ENCODE measurements around the gene OLFM2.

The OLFM2 gene

DNA sequence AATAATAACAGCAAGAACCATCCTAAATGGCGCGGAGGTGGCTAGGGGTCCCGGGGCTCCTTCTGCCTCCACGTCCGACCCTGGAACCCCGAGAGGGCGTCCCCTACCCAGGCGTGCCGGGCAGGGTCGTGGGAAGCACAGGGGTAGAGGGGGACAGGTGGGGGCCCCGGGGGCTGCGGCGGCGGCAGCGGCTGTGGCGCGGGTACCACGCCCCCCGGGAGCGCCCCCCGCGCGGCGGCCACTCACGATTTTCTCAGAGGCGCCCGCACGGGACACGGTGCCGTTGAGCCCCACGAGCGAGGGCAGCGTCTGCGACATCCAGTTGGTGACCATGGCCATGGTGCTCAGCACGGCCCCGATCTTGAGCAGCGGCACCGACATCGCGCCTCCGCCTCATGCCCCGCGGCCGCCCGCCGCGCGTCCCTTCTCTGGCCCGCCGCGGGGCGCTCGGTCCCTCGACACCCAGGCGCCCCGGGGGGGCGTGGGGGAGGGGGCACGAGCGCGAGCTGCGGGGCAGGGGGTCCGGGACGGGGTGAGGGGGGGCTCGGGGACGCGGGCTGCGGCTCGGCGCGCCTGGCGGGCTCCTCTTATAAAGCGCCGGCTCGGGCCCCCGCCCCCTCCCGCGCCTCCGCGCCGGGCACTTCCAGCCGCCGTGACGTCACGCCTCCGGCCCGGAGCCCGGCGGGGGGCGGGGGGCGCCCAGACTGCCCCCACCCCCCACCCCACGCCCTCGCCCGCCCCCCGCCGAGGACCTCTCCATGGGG lies 22.9 kb downstream of the OLFM2 start:
- no peak overlapping the region for H3K4me3 ChIP-seq (ENCODE audit: low read length)

DNA sequence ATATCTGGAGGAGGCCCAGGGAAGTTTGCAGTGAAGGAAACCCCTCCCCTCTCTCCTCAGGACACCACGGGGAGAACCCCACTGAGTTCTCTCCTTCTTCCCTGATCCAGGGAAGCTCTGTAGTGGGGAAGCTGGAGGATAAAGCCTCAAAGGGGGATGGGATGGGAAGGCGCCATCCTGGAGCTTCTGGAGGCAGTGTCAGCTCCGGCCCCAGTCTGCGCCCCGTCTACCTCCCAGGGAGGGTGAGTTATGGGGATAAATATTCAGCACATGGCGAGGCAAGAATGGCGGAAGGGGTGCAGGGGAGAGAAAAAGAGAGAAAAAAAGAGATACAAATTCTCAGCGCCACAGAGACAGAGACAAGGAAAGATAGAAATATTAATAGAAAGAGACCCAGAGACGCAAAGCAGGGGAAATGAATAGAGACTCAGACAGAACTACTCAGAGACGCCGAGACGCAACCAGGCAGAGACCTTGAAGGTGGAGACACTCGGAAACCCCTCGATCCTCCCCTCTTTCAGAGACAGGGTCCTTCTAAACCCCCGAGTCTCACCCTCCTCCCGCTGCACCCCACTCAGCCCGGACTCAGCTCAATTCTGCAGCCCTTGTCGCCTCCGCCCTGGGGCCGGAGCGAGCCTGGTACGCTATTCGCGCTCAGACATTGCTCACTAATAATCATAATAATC lies 23.6 kb downstream of the OLFM2 start:
- no peak for DNase-seq (ENCODE audit: low read depth, low spot score)
- no peak overlapping the region for H3K4me3 ChIP-seq (ENCODE audit: low read length)

More for the DNA sequence above, 22.9 kb downstream of the OLFM2 start:
- DNase-seq (ENCODE audit: low read depth, low spot score): no peak

- no peak overlapping the region for H3K4me3 ChIP-seq (ENCODE audit: low read length)
- DNase-seq (ENCODE audit: low read depth, low spot score): no peak
These were observed 24.7 kb downstream of the OLFM2 start for GRCh38 chr19:9911524-9912185.

DNA sequence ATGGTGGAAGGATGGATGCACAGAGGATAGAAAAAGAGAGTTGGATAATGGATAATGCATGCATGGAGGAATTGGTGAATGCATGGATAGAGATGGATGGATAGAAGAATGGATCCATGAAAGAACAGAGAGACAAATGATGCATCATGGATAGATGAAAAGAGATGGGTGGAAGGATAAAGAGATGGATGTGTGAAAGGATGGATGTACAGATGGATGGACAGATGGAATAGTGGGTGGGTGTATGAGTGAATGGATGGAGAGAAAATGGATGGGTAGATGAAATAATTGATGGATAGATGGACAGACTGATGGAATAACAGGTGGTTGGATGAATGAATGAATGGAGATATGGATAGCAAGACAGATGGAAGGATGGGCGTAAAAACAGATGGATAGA lies 25.7 kb downstream of the OLFM2 start:
- DNase-seq (ENCODE audit: low read depth, low spot score): no peak
- no peak overlapping the region for H3K4me3 ChIP-seq (ENCODE audit: low read length)

DNA sequence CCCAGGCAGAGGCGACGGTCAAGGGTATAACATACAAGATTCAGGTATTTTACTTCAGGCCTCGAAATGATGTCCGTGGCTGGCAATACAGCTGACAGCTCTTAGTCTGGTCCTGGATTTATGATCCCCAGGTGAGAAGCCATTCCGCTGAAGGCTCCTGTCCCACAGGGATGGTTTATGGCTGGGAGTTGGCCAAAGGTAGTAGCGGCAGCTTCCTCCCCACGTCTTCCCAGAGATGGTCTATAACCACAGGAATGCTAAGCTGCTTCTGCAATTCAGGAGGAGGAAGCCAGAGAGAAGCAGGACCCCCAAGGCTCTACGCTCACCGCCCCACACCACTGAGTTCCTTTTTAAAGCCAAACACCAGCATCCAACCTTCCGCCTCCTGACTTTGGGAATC lies 27.1 kb downstream of the OLFM2 start:
- H3K4me3 ChIP-seq (ENCODE audit: low read length): no peak overlapping the region
- no peak for DNase-seq (ENCODE audit: low read depth, low spot score)

DNA sequence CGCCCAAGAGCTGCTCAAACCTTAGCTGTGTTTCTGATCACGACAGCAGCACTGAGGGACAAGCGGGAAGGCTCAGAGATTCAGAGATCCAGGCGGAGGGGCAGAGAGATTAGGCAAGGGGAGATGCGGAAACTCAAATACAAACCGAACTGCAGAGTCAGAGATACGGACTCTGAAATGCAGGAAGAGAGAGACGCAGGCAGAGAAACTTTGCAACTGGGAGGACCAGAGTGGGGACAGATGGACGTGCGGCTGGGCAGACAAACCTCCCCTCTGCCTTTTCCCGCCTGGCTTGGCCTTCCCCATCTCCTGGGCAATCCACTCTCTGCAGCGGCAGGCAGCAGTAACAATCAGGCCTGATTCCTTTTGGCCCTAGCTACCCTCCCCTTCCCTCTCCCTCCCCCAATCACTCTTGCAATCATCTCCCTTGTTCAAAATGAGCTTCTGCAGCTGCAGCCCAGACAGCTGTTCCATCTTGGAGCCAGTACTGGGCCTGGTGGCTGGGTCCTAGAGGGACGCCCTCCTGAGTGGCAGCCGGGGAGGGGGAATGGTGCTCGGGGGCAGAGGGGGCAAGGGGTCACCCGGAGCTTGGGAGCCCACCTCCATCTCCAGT lies 29.7 kb downstream of the OLFM2 start:
- H3K4me3 ChIP-seq (ENCODE audit: low read length): no peak overlapping the region
- no peak for DNase-seq (ENCODE audit: low read depth, low spot score)

DNA sequence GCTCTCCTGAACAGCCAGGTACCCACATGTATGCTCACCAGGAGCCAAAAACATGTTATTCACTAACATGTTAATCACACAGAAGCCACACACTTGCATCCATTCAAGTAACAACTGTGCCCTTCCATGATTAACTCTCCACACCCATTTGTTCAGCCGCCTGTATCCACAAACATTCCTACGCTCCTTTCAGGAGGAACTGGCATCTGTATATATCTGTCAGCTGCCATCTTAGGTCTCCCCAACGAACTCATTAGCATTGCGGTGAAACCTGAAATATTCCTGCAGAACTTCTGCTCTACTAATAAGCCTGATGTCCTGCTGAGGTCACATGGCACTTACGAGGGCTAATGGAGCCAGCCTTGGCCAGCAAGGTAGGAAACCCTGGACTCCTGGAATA lies 33.0 kb downstream of the OLFM2 start:
- no peak overlapping the region for H3K4me3 ChIP-seq (ENCODE audit: low read length)

GRCh38 chr19:9901642-9902041 lies 34.7 kb downstream of the OLFM2 start:
- DNase-seq (ENCODE audit: low read depth, low spot score): no peak
- H3K4me3 ChIP-seq (ENCODE audit: low read length): no peak overlapping the region

More for the DNA sequence above, 33.0 kb downstream of the OLFM2 start:
- no peak for DNase-seq (ENCODE audit: low read depth, low spot score)

- DNase-seq (ENCODE audit: low read depth, low spot score): no peak
- no peak overlapping the region for H3K4me3 ChIP-seq (ENCODE audit: low read length)
These were observed 35.3 kb downstream of the OLFM2 start for GRCh38 chr19:9901020-9901419.

GRCh38 chr19:9891609-9892373 lies 44.5 kb downstream of the OLFM2 start:
- no peak overlapping the region for H3K4me3 ChIP-seq (ENCODE audit: low read length)
- DNase-seq (ENCODE audit: low read depth, low spot score): no peak

DNA sequence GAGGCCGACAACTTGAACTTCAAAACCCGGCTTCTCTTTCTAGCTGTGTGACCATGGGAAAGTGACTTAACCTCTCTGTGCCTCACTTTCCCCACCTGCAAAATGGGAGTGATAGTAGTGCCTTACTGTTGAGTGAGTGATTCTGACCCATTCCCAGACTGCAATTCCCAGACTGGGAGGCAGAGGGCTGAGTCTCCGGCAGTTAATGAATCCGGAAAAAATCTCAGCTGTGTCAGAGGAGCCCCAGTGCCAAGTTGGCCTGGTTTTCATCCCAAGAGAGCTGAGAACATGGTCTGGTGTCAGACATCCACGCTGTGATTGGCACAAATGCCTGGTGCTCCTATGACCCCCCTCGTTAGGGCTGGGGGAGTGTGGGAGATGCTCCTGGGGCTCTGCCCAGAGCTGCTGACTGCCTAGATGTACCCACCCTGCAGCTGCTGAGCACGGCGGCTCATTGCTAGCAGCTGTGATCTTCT lies 51.2 kb downstream of the OLFM2 start:
- no peak overlapping the region for H3K4me3 ChIP-seq (ENCODE audit: low read length)
- no peak for DNase-seq (ENCODE audit: low read depth, low spot score)

- H3K4me3 ChIP-seq (ENCODE audit: low read length): no peak overlapping the region
These were observed 52.6 kb downstream of the OLFM2 start for GRCh38 chr19:9883764-9884163.

GRCh38 chr19:9883231-9883758 lies 53.0 kb downstream of the OLFM2 start:
- DNase-seq (ENCODE audit: low read depth, low spot score): no peak
- no peak overlapping the region for H3K4me3 ChIP-seq (ENCODE audit: low read length)

More at GRCh38 chr19:9883764-9884163, 52.6 kb downstream of the OLFM2 start:
- no peak for DNase-seq (ENCODE audit: low read depth, low spot score)

- no peak for DNase-seq (ENCODE audit: low read depth, low spot score)
These were observed 54.6 kb downstream of the OLFM2 start for GRCh38 chr19:9881720-9882119.

DNA sequence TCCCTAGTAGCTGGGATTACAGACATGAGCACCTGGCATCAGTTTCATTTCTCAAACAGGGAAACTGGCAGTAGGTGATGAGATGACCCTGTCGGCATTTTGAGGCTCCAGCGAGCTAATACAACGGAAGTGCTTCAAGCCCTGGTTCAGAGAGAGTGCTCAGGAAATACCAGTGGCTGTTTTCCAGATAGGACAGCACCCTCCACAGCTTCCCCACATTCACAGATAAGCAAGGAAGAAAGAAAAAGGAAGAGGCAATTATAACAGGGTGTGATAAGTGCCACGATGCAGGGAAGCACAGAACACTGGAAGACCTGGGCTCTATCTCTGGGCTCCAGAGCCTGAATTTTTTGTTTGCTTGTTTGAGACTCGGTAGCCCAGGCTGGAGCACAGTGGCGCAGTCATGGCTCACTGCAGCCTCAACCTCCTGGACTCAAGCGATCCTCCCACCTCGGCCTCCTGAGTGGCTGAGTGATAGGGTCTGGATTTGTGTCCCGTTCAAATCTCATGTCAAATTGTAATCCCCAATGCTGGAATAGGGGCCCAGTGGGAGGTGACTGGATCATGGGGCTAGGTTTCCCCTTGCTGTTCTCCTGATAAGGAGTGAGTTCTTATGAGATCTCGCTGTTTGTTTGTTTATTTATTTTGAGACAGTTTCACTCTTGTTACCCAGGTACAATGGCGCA lies 57.7 kb downstream of the OLFM2 start:
- no peak for DNase-seq (ENCODE audit: low read depth, low spot score)

More at GRCh38 chr19:9881720-9882119, 54.6 kb downstream of the OLFM2 start:
- no peak overlapping the region for H3K4me3 ChIP-seq (ENCODE audit: low read length)

GRCh38 chr19:9877780-9878510 lies 58.4 kb downstream of the OLFM2 start:
- H3K4me3 ChIP-seq (ENCODE audit: low read length): no peak overlapping the region
- DNase-seq (ENCODE audit: low read depth, low spot score): no peak

More for the DNA sequence above, 57.7 kb downstream of the OLFM2 start:
- no peak overlapping the region for H3K4me3 ChIP-seq (ENCODE audit: low read length)

- H3K4me3 ChIP-seq (ENCODE audit: low read length): no peak overlapping the region
These were observed 60.5 kb downstream of the OLFM2 start for GRCh38 chr19:9875796-9876195.

More at GRCh38 chr19:9875796-9876195, 60.5 kb downstream of the OLFM2 start:
- DNase-seq (ENCODE audit: low read depth, low spot score): no peak
